GM18520 (cell line): ENCODE measurements around the gene CSMD2.
A peak's percentile ranks its signal among the peaks of the same experiment; 100 is the strongest.

Experiments
- ATAC-seq: cut with Tn5 transposase; IDR thresholded peaks from one replicate; pipeline ENCODE4 v1.9.1; 2021; ENCODE audit not compliant: unreplicated experiment

CSMD2 gene

DNA sequence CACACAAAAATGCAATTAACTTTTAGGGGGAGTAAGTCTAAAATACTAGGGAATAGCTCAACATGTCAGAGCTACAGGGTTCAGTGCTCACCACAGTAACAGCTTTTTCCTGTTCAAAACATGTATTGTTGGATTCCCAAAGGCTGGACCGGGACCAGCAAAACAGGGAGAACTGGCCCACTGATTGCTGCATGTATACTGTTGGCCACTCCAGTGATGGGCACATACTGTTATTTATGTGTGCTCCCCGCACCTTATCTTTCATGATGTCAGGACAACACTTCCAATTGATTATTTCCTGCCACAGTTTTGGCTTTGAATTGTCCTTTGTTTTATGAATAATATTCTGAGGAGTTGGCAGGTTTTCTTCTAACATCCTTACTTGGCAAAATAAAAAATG is 250.5 kb downstream of the CSMD2 start:
- no peak for ATAC-seq

DNA sequence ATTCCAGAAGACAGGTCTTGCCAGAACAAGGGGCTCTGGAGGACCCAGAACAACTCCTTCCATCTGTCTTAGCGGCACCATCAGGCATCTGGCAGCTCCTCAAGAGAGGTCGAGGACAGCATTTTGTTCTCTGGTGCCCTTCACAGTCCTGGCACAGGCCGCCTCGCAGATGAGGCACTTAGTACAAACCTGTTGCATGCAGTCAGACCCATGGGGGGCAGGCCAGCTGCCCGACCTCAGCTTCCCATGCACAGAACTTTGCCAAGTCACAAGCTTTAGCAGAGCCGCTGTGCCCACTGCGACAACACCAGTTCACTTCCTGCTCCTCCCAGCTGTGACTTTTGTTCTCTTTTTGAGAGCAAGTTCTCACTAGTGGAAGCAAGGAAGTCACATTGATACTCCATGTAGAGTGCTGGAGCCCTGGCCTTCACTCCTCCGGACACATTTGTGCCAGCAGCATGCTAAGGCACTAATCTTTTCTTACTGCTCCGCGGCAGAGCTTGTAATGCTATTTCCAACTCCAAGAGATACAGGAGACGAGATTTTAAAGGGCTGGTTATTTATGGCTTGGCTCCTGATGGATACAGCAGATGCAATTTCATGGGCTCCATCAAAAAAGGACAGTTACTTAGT is 256.6 kb downstream of the CSMD2 start:
- no peak for ATAC-seq

DNA sequence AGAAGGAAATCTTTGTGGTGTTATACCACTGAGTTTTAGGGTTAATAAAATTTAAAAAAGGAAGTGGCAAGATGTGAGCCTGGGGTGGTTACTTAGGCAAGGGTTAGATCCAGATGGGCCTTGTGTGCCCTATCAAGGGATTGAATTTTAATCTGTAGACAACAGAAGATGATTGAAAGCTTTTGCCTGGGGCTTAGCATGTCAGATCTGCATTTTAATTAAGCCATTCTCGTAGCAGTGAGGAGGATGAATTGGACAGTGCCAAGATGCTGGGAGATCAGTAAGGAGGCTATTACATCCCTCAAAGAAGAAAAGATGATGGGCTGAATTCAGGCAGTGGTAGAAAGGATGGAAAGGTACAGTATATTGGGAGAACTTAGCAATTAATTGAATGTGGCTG is 258.9 kb downstream of the CSMD2 start:
- ATAC-seq, result no peak

DNA sequence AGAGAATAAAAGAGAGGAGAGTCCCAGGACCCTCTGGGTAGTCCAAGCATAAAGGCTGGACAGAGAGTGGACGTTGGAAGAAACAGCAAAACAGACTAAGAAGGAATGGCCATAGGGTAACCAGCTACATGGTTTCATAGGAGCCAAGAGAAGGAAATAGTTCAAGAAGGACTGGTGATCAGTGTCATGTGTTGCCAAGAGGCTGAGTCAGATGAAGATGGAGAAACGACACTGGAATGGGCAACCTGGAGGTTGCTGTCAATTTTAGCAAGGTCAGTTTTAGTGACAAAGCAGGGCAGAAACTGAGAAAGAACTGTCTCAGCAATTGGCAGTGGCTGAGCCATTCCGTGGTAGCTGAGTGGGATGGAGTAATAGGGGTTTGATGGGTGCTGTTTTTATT is 259.8 kb downstream of the CSMD2 start:
- no peak for ATAC-seq

DNA sequence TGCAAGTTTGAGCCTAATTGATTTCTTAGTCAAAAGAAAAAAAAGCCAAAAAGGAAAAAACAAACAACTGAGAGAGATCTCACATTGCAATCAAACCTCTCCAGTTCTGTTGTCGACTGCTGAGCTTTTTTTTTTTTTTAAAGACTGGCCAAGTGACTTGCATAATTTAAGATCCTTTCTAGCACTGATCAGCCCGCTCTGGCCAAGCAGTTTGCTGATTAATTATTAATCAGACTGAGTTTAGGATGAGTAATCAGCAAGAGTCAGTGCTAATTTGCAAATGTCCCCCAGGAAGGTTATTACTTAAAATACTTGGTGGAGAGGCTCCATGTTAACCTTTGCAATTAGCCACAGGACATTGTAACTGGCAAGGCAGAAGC is 261.8 kb downstream of the CSMD2 start:
- ATAC-seq, result no peak

DNA sequence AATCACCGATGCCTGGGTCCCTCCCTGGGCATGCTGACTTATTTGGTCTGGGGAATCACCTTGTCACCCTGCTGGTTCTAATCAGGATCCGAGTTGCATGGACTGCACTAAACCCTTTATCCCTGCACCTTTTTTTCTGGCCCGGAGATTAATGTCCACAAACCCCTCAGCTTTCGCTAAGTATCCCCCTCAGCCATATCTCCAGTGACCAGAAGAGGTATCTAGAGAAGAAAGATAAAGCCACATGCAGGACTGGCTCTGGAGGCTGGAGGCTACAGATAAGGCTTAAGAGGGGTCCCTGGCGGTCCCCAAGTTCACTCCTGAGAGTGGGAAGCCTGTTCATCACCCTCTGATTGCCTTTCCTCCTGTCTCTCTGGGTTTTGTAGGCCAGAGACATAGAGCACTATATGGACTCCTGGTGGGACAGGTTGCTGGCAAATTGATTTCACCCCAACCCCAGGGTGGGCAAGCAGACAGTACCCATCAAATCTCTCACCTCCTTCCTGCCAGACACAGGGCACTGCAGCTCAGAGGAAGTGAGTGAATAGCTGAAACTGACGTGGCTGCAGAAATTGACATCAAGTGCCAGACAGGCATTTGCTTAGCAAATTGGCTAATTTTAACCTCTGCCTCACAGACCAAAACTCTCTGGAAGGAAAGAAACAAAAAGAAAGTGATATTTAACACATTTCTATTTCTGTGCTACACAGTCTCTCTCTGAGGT is 262.4 kb downstream of the CSMD2 start:
- peak; percentile 69 for ATAC-seq

DNA sequence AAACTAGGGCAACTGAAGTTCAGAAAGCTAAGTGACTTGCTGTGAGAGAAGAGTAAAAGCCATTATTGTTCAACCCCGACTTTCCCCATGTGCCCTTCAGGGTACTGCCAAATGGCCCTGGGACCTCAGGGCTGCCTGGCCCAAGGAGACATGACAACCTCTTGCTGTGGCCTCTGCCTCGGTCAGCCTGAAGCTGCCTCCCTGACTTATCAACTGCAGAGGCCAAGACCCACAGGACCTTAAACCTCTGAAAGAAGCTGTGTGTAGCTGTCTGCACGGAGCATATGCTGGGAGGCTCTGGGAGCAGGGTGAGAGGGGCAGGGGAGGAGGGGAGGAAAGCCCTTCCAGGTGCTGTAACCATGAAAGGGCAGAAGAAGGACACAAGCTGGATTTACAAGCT is 265.3 kb downstream of the CSMD2 start:
- ATAC-seq, result no peak

DNA sequence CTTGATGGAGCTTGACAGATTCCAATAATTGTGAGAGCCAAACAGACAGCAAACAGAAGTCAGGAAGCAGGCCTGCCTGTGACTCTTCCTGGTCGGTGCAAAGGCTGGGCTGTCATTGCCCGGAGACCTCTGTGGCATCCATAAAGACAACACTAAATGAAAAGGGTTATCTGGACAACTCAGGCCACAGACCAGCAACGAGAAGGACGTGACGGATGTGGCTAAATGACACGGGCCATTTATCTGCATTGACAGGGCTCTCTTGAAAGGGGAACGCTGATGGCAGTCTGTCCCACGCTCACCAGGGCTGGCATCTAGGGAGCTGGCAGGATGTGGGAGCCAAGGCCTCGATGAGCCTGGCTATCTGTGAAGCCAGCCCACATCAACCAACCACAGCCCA is 266.1 kb downstream of the CSMD2 start:
- no peak for ATAC-seq

DNA sequence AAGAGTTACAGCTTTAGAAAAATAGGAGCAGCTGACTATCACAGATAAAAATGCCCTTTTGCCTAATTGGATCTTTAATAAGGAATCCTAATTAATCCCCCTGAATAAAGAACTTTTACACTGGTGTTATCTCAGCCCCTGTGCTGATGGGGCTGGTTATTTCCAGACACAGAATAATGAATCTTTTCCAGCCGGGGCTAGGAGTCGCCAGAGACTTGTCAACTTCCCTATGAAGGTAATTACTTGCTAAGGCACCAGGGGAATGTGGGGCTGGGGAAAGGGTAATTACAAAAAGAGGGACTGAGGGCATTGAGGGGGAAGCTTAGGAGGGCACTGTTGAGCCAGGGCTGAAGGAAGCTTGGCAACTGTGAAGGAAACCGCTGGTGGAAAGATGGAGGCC is 266.6 kb downstream of the CSMD2 start:
- no peak for ATAC-seq

DNA sequence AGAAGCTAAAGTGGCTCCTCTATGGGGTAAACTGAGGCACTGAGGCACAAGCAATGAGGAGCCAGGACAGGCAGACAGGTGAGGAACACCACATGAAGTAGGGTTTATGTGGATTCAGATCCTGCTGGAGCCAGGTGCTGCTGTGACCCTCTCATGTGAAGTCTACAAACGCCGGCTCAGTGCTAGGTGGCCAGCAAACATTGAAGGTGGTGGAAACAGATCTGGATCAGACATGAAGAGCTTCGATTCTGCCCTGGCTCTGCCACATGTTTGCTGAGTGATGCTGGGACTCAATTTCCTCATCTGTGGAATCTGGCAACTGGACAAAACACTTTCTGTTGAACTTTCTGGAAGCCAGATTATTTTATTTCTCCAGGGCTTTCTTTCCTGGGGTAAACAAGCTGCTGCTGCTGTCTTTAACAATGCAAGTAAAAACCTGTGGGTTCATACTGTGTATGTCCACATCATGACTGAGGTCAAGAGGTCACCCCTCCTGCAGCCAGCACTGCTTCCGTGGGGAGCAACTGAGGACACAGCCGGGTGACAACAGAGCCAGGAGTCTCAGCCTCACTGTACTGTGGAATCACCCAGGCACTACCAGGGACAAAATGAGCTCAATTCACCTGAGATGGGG is 267.8 kb downstream of the CSMD2 start:
- ATAC-seq, result no peak

DNA sequence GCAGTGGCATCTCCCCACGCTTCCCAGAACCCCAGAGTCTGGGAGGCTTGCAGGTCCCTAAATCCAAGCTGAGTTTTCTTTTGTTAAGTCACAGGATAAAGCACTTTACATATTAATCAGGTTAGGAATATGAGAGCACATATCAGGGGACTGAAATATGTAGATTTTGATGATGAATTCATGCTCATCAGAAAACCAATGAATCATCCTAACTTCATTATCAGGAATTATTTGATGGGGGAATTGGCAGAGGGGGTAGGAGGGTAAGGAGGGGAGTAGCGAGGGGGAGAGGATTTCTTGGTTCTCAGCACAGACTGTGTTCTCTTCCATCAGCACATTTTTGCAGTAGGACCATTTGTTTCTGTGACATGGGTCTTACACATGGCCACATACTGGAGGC is 269.1 kb downstream of the CSMD2 start:
- ATAC-seq, result no peak

DNA sequence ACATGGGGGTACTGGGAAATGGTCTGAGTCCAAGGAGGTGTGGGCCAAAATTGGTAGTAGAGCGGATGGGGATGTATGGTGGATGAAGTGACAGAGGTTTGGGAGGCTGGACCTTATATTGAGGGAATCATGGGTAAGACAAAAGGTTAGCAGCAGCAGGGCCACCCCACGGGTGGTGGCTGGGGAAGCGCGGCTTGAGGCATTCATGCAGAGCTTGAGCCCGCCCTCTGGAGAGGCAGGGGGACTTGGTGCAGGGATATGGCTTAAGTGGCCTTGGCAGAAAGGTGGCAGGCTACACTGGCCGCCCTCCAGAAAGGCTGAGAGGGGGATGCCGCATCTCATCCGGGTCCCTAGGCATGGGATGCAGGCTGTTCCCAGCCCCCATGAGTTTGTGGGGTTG is 269.6 kb downstream of the CSMD2 start:
- ATAC-seq, result no peak

DNA sequence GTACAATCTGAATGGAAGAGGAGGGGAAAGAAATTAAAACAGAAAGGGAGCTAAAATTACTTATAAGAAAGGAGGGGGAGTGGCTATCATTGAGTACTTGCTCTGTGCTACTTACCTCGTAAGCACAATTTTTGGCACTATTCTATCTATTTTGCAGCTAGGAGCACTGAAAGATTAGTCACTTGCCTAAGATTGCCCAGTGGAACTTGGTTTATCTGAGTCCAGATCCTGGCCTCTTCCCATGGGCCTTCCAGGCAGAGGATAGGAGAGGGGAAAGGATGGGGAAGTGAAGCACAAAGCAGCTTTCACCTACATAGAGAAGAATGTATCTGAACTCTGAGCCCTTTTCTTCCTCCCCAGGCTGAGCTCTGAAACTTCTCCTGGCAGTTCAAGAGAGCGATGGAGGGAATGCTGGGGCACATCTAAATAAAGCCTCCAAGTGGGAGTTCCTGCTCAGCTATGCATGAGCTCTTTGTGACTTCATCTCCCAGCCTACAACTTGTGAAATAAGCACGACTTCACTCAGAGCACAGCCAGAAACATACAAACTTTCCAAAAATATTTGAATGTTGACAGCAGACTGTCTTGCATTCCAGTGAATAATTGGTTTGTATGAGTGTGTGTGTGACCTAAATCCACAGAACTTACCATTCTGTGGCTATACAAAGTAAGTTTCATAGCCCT is 271.7 kb downstream of the CSMD2 start:
- no peak for ATAC-seq

DNA sequence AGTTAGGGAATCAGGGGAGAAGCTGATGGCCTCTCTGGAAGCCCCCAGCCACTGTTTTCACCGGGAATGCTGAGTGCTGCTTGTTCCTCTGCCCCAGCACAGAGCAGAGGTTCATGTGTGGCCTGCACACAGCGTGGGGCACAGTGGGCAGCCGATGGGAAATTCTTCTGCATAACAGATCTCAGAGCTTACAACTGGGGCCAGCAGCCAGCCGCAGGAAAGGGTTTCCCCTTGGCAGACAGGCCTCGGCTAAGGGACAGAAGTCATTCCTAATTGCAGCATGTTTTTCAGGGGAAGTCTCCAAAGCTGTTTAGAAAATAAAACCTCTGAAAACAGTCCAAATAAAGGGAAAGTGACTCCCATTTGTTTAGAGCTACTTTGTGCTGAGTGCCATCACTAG is 278.5 kb downstream of the CSMD2 start:
- ATAC-seq, result no peak

DNA sequence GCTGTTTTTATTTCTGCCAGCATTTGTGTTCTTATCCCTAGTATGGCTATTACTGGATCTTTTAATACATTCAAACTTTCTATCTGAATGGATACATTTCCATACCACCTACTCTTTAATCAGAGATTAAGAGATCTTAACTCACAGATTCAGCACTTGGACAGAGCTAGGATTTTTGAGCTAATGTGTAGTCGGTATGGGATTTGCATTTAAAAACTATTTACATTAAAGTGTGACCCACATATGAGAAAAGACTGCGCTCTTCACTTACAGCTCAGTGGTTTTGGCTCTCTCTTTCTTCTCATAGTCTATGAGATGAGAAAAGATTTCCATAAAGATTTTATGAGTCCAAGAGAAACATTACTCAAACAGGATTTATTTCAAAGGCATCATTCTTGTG is 284.7 kb downstream of the CSMD2 start:
- ATAC-seq, result no peak

DNA sequence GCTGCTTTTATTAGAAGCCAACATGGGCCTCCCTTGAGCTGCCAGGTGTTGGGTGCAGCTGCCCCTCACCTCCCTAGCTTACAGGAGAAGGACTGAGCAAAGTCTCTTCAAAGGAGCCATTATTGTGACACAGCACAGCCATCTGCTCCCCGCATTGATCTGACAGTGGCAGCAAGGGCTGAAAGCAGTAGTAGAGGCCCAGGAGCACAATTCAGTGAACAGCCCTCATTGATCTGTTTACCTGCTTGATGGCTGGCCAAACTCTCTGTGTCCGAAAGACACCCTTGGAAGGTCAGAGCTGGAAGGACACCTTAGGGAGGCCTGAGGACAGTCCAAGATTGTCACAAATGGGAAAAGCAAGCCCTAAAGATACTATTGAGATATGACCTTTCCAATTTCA is 286.6 kb downstream of the CSMD2 start:
- no peak for ATAC-seq

DNA sequence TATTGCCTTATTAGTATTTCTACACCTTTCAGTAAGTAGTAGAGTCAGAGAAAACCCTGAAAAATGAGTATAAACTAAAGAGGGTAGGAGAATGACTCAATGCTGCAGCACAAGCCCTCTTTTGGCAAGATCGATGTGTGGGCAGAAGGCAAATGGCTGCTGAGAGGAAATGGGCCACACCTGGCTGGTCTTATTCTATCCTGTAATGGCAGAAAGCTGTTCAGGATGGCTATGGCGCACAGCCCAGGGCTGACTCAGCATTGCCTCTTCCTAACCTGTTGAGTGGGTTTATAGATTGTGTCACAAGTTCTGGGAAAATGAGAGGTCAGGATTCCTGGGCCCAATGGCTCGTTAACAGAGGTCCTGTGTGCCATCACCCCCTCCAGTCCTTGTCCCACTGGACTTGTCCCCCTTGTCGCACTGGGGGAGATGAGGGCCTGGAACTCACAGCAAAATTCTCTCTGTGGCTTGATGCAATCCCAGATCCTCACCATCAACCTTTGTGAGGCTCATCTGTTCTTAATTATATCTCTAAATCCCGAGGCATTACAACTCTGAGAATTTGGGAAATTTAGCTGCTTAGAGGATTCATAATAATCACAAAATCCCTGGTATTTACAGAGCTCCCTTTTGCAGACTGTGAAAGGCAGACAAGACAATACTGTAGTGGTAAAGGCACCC is 287.9 kb downstream of the CSMD2 start:
- ATAC-seq, result no peak

DNA sequence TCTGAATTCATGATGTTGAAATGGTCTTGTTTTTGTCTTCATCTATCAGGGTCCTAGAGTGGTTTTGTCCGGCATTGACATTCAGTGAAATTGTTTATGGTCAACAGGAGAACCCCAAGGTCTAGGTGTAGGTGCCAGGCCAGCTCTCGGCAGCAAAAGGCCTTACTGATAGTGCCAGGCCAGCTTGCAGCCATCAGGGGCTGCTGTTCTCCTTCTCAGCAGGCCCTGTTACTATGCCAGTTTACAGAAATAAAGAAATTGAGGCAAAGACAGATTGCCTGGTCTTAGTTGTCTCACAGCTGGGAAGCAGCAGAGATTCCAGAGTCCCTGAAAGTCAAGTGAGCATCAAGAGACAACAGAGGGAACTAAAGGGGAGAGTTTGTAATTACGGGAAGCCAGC is 289.2 kb downstream of the CSMD2 start:
- no peak for ATAC-seq

DNA sequence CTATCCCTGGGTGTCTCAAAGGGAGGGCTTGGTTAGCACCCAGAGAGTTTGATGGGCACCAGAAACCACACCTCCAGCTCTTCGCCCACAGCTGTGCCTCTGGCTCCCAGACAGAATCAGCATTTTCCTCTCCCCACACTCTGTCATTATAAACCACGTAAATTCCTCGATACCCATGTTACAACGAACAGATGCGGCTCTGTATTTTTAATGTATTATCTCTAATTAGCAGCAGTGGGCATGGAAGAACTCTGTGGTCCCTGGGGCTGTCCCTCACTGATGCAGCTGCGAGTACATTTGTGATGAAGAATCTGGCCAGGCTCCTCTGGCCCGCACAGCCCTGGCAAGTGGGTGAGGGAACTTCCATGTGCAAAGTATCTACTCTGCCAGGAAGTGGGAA is 290.4 kb downstream of the CSMD2 start:
- no peak for ATAC-seq

DNA sequence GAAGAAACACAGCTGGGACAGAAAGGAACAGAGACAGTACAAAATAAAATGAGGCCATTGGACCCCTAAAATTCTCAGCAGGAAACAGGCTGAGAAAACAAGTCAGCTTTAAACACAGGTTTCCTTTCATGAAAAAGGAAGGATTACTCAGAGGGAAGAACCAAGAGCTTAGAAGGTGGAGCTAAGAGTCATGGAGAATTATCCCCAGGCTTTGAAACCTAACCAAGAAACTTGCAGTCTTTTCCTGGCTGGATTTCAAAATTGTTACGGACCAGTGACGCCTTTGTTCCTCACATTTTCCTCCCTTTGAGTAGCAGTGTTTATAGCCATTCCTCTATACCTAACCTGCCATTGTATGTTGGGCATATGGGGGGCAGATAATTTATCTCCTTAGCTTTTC is 292.3 kb downstream of the CSMD2 start:
- ATAC-seq, result no peak

DNA sequence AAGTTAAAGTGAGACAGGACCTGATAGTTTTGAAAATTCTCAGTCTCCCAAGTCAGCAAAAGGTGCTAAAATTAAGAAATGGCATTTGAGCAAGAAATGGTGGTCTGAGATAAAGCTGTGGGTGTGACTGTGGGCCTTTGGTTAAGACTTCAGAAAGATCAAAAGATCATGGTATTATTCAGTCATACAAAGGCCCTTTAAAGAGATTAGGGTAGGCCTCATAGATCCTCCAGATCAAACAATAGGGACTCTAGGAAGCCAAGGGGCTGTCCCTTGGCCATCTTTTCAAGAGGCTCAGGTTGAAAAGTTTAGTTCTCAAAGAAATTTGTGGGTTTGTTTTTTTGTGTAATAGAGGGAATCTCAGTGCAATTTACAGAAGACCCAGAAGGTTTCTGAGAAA is 292.8 kb downstream of the CSMD2 start:
- no peak for ATAC-seq

DNA sequence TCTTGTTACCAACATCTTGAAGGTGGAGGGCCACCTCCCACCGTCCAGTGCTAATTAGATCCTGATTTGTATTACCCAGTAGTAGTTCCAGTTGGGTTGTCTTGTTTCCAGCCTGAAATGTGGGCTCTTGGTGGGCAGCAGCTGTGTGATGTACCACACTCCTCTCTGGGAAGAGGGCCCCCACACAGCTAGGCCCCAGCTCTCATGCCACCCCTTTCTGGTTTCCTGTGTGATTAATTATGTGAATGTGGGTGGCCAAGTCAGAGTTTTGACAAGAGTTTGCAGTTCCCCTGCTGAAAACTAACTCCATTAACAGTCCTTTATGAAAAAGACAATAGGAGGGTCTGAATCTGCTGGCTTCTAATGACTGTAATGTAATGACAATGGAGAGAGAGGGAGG is 297.3 kb downstream of the CSMD2 start:
- ATAC-seq, result no peak
